Measurements from ENCODE around the gene SWT1. TPM values are rescaled to one million over a fixed set of nuclear protein-coding genes. Genes with fewer than 3 reads are reported as not detected.

SWT1 gene
- total and polyA plus RNA-seq, 4 experiments from 2014 or later, result 5.8 to 10.6 (median 7.8) TPM

DNA sequence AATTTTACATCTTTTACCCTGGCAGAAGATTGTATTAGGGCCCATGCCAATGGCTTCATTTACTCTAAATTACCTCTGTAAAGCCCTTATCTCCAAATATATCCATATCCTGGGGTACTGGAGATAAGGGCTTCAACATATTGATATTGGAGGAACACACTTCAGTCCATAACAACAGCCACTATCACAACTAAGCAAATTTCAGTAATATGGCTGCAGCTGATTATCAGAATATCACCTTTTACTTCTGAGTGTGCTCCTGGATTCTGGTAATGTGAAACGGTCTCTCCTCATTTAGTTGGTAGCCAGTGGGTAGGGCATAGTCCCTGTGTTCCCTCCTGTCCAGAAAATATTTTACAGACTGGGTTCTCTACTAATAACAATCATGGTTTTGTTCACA, 106.8 kb downstream of the SWT1 start:
- POLR2A ChIA-PET (ENCODE audit: partially characterized antibody), result interaction anchor here (1.7 to 1.9 kb wide), 2 partner anchors 15 to 50 kb away, joined by 4 to 7 read pairs; no protein-coding TSS in a partner anchor
- CTCF ChIA-PET (ENCODE audit: partially characterized antibody), result interaction anchor here (1.3 to 1.5 kb wide), 2 partner anchors 18 to 417 kb away, joined by 3 read pairs; no protein-coding TSS in a partner anchor
- Histone ChIP-seq H3K9me3 (ENCODE audit: control insufficient read depth in 1 of 2, low read length in 2 of 2) (no peaks in the 10 kb centered on the region), H3K27ac (ENCODE audit: low read depth, low read length) (no peak overlapping the region), H3K36me3 (ENCODE audit: insufficient read depth, low read length) (no peaks in the 10 kb centered on the region), H3K4me1 (ENCODE audit: insufficient read depth, low read length) (peaks cover 4% of the 10 kb centered on the region), H3K27me3 (ENCODE audit: insufficient read depth, low read length) (no peaks in the 10 kb centered on the region), H3K4me3 (ENCODE audit: low read length in 2 of 2) (no peak overlapping the region)
- DNase-seq, result no peak
- Mint-ChIP-seq H3K36me3 (peaks cover 6 to 25% of the 10 kb centered on the region in 2 donors), H3K27me3 (no peaks in the 10 kb centered on the region), H3K9me3 (peaks cover 0 to 12% (median 0%) of the 10 kb centered on the region in 8 donors), H3K4me1 (peaks cover 2 to 5% (median 4%) of the 10 kb centered on the region in 4 donors), H3K27ac (peak overlapping the region in 1 of 7 donors; percentile 32), H3K4me3 (no peak overlapping the region)
- intact Hi-C loops (cut with micrococcal nuclease), result no loop called here

DNA sequence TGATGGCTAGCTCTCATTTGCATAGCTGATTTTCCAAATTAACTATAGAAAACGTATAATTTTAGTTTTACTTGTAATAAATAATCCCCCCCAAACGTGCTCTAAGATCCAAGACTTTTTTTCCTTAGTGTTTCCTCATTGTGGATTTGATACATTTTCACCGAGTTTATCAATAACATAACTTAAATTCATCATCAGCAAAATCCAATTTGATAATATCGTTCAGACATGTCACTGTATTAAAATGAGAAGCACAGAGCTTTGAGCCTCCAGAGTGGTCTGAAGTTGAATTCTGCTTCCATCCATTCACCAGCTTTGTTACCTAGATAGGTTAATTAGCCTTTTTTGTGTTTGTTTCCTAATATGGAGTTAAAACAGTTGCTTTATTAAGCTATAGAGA, 108.3 kb downstream of the SWT1 start:
- intact Hi-C loops (cut with micrococcal nuclease), result no loop called here
- DNase-seq, result no peak
- POLR2A ChIA-PET (ENCODE audit: partially characterized antibody), result interaction anchor here (1.5 to 1.9 kb wide), 4 partner anchors 14 to 52 kb away, joined by 4 to 7 read pairs (median 6); partner anchors contain the start of gene IVNS1ABP

DNA sequence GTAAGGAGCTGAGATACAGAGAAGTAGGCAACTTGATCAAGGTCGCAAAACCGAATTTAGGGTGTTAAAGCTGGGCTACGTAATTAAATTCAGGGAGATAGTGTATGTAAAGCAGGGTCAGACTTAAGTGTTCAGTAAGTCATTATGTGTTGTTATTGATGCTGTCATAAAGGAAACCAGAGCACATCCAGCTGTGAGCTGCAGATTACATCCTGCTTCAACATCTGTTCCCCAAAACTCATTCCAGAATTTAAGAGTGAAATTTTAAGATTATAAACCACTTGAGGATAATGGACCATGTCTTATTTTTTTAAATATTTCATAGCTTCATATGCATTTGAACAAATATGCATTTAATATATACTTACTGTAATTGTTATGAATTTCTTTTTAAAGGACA, 110.3 kb downstream of the SWT1 start:
- CTCF ChIA-PET (ENCODE audit: partially characterized antibody), result interaction anchor here (1.1 kb wide), 1 partner anchor 10 kb away, joined by 3 read pairs; no protein-coding TSS in a partner anchor
- Mint-ChIP-seq H3K27ac (no peak overlapping the region), H3K36me3 (peaks cover 2 to 16% of the 10 kb centered on the region in 2 donors), H3K4me1 (no peaks in the 10 kb centered on the region), H3K27me3 (no peaks in the 10 kb centered on the region), H3K9me3 (no peaks in the 10 kb centered on the region), H3K4me3 (no peak overlapping the region)
- no peak for DNase-seq
- no peak overlapping the region for H3K27ac ChIP-seq (ENCODE audit: low read depth, low read length)
- no peaks in the 10 kb centered on the region for H3K4me1 ChIP-seq (ENCODE audit: insufficient read depth, low read length)
- intact Hi-C loops (cut with micrococcal nuclease), result no loop called here
- POLR2A ChIA-PET (ENCODE audit: partially characterized antibody), result interaction anchor here (1.1 to 1.4 kb wide), 3 partner anchors 14 to 413 kb away, joined by 3 to 4 read pairs (median 4); no protein-coding TSS in a partner anchor
- H3K9me3 ChIP-seq (ENCODE audit: control insufficient read depth in 1 of 2, low read length in 2 of 2), result no peaks in the 10 kb centered on the region
- H3K27me3 ChIP-seq (ENCODE audit: insufficient read depth, low read length), result no peaks in the 10 kb centered on the region
- H3K36me3 ChIP-seq (ENCODE audit: insufficient read depth, low read length), result no peaks in the 10 kb centered on the region
- no peak overlapping the region for H3K4me3 ChIP-seq (ENCODE audit: low read length in 2 of 2)

More for the DNA sequence above, 108.3 kb downstream of the SWT1 start:
- H3K27me3 ChIP-seq (ENCODE audit: insufficient read depth, low read length), result no peaks in the 10 kb centered on the region
- no peak overlapping the region for H3K27ac Mint-ChIP-seq
- CTCF ChIA-PET (ENCODE audit: partially characterized antibody), result interaction anchor here (1.3 to 1.5 kb wide), 2 partner anchors 16 to 416 kb away, joined by 3 read pairs; no protein-coding TSS in a partner anchor
- H3K36me3 ChIP-seq (ENCODE audit: insufficient read depth, low read length), result no peaks in the 10 kb centered on the region
- H3K9me3 Mint-ChIP-seq, result peaks cover 0 to 6% (median 0%) of the 10 kb centered on the region in 8 donors
- no peaks in the 10 kb centered on the region for H3K9me3 ChIP-seq (ENCODE audit: control insufficient read depth in 1 of 2, low read length in 2 of 2)
- no peak overlapping the region for H3K27ac ChIP-seq (ENCODE audit: low read depth, low read length)
- H3K4me1 Mint-ChIP-seq, result no peaks in the 10 kb centered on the region
- no peaks in the 10 kb centered on the region for H3K27me3 Mint-ChIP-seq
- H3K4me3 ChIP-seq (ENCODE audit: low read length in 2 of 2), result no peak overlapping the region
- no peak overlapping the region for H3K4me3 Mint-ChIP-seq
- H3K4me1 ChIP-seq (ENCODE audit: insufficient read depth, low read length), result no peaks in the 10 kb centered on the region
- H3K36me3 Mint-ChIP-seq, result peaks cover 4 to 20% of the 10 kb centered on the region in 2 donors

DNA sequence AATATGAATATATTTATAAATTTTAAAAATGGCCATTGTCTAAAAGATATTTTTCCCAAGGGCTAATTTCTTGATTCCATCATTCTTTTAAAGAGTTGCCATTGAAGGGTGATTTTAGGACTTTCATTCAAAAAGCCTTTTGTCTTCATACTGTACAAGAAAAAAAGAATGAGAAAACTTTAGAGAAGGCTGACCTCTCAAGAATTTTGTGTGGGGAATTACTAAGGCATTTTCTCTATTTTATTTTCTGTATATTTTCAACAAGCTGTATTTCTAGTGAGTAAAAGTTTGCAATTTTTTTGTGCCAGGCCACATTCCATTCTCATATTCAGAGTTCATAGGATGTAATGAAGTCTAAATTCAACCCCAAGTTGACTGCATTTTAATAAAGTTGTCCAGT, 110.7 kb downstream of the SWT1 start:
- intact Hi-C loops (cut with micrococcal nuclease), result no loop called here
- Mint-ChIP-seq H3K27me3 (no peaks in the 10 kb centered on the region), H3K9me3 (no peaks in the 10 kb centered on the region), H3K36me3 (peaks cover 2 to 16% of the 10 kb centered on the region in 2 donors), H3K4me1 (no peaks in the 10 kb centered on the region), H3K4me3 (no peak overlapping the region), H3K27ac (no peak overlapping the region)
- Histone ChIP-seq H3K9me3 (ENCODE audit: control insufficient read depth in 1 of 2, low read length in 2 of 2) (no peaks in the 10 kb centered on the region), H3K36me3 (ENCODE audit: insufficient read depth, low read length) (no peaks in the 10 kb centered on the region), H3K4me1 (ENCODE audit: insufficient read depth, low read length) (no peaks in the 10 kb centered on the region), H3K27ac (ENCODE audit: low read depth, low read length) (no peak overlapping the region), H3K4me3 (ENCODE audit: low read length in 2 of 2) (no peak overlapping the region), H3K27me3 (ENCODE audit: insufficient read depth, low read length) (no peaks in the 10 kb centered on the region)
- CTCF ChIA-PET (ENCODE audit: partially characterized antibody), result no interaction called here
- POLR2A ChIA-PET (ENCODE audit: partially characterized antibody), result interaction anchor here (1.1 to 1.4 kb wide), 3 partner anchors 14 to 413 kb away, joined by 3 to 4 read pairs (median 4); no protein-coding TSS in a partner anchor
- no peak for DNase-seq

DNA sequence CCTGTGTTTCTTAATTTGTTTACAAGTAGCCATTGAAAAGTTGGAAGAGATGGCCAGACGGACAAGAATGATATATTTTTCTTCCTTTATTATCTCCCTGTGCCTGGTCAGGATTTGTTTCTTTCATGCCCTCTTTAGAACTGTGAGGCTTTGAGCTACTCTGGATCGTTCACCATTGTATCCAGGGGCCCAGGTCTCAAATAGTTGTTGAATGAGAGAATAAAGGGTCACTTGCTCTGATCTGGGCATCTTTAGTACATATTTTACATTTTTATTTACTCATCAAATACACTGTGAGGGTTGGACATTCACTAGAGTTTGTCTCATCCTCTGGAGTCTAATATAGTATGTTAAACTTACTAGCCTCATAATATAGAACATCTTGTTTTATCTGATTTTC, 111.4 kb downstream of the SWT1 start:
- H3K36me3 ChIP-seq (ENCODE audit: insufficient read depth, low read length), result no peaks in the 10 kb centered on the region
- intact Hi-C loops (cut with micrococcal nuclease), result no loop called here
- Mint-ChIP-seq H3K36me3 (peaks cover 2 to 15% of the 10 kb centered on the region in 2 donors), H3K27ac (no peak overlapping the region), H3K4me3 (no peak overlapping the region), H3K27me3 (no peaks in the 10 kb centered on the region), H3K4me1 (no peaks in the 10 kb centered on the region), H3K9me3 (no peaks in the 10 kb centered on the region)
- no peak for DNase-seq
- ChIA-PET POLR2A (ENCODE audit: partially characterized antibody) (interaction anchor here (0.8 to 1.3 kb wide), 2 partner anchors 13 to 48 kb away, joined by 3 to 4 read pairs; no protein-coding TSS in a partner anchor), CTCF (ENCODE audit: partially characterized antibody) (no interaction called here)
- H3K27ac ChIP-seq (ENCODE audit: low read depth, low read length), result no peak overlapping the region
- H3K4me1 ChIP-seq (ENCODE audit: insufficient read depth, low read length), result no peaks in the 10 kb centered on the region
- no peak overlapping the region for H3K4me3 ChIP-seq (ENCODE audit: low read length in 2 of 2)
- H3K9me3 ChIP-seq (ENCODE audit: control insufficient read depth in 1 of 2, low read length in 2 of 2), result no peaks in the 10 kb centered on the region
- H3K27me3 ChIP-seq (ENCODE audit: insufficient read depth, low read length), result no peaks in the 10 kb centered on the region

DNA sequence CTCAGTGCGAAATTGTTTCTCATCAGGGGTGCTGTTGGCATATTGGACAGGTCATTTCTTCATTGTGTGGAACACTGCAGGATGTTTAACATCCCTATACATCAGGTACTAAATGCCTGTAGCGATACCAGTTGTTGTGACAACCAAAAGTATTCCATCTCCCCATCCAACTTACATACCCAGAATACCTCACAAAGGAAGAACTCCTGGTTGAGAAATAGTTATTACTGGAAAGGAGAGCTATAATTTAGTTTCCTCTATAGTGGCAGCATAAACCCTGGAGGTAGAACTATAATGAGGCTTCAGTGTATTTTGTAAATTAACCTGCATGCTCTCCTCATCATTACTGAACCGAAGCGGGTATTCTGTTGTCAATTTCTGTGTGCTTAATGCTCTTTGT, 115.0 kb downstream of the SWT1 start:
- H3K36me3 ChIP-seq (ENCODE audit: insufficient read depth, low read length), result no peaks in the 10 kb centered on the region
- ChIA-PET POLR2A (ENCODE audit: partially characterized antibody) (interaction anchor here (3.9 kb wide), 1 partner anchor 9 kb away, joined by 16 read pairs; no protein-coding TSS in a partner anchor), CTCF (ENCODE audit: partially characterized antibody) (interaction anchor here (1.1 to 1.8 kb wide), 2 partner anchors 10 to 102 kb away, joined by 3 to 4 read pairs; no protein-coding TSS in a partner anchor)
- Mint-ChIP-seq H3K4me1 (no peaks in the 10 kb centered on the region), H3K27me3 (no peaks in the 10 kb centered on the region), H3K9me3 (no peaks in the 10 kb centered on the region), H3K4me3 (no peak overlapping the region), H3K27ac (no peak overlapping the region), H3K36me3 (peaks cover 2 to 8% of the 10 kb centered on the region in 2 donors)
- no peaks in the 10 kb centered on the region for H3K4me1 ChIP-seq (ENCODE audit: insufficient read depth, low read length)
- intact Hi-C loops (cut with micrococcal nuclease), result no loop called here
- no peaks in the 10 kb centered on the region for H3K9me3 ChIP-seq (ENCODE audit: control insufficient read depth in 1 of 2, low read length in 2 of 2)
- H3K4me3 ChIP-seq (ENCODE audit: low read length in 2 of 2), result no peak overlapping the region
- no peak overlapping the region for H3K27ac ChIP-seq (ENCODE audit: low read depth, low read length)
- no peak for DNase-seq
- H3K27me3 ChIP-seq (ENCODE audit: insufficient read depth, low read length), result no peaks in the 10 kb centered on the region

DNA sequence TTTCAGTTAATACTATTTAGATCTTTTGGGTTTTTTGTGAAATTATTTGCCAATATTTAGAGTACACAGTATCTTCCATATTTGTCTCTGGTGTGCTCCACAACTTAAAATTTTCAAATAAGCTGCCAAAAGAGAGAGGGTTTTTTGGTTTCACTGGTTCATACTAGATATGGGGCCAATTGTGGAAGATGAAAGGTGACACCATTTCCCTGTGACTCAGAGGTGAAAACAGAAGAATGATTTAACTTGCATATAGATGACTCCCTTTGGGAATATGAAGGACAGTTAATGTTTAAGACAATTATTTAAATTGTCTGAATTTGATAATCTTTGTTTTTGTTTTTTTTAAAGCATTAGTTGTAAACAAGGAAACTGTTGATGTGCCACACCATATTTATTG, 122.6 kb downstream of the SWT1 start:
- H3K9me3 ChIP-seq (ENCODE audit: control insufficient read depth in 1 of 2, low read length in 2 of 2), result no peaks in the 10 kb centered on the region
- H3K9me3 Mint-ChIP-seq, result peaks cover 0 to 20% (median 7%) of the 10 kb centered on the region in 8 donors
- intact Hi-C loops (cut with micrococcal nuclease), result no loop called here
- H3K4me3 ChIP-seq (ENCODE audit: low read length in 2 of 2), result no peak overlapping the region
- H3K4me1 ChIP-seq (ENCODE audit: insufficient read depth, low read length), result peaks cover 53% of the 10 kb centered on the region
- H3K4me1 Mint-ChIP-seq, result peaks cover 40 to 62% (median 51%) of the 10 kb centered on the region in 4 donors
- POLR2A ChIA-PET (ENCODE audit: partially characterized antibody), result interaction anchor here (0.9 to 7.8 kb wide), 8 partner anchors 9 to 401 kb away, joined by 3 to 174 read pairs (median 12); partner anchors contain the start of gene IVNS1ABP
- peaks cover 16 to 29% of the 10 kb centered on the region in 2 donors for H3K36me3 Mint-ChIP-seq
- H3K27ac ChIP-seq (ENCODE audit: low read depth, low read length), result no peak overlapping the region
- H3K4me3 Mint-ChIP-seq, result peak overlapping the region in 2 of 8 donors; percentile 46
- CTCF ChIA-PET (ENCODE audit: partially characterized antibody), result interaction anchor here (1.0 to 5.2 kb wide), 5 partner anchors 13 to 401 kb away, joined by 4 to 28 read pairs (median 11); no protein-coding TSS in a partner anchor
- no peaks in the 10 kb centered on the region for H3K27me3 Mint-ChIP-seq
- no peaks in the 10 kb centered on the region for H3K27me3 ChIP-seq (ENCODE audit: insufficient read depth, low read length)
- DNase-seq, result no peak
- H3K36me3 ChIP-seq (ENCODE audit: insufficient read depth, low read length), result no peaks in the 10 kb centered on the region
- H3K27ac Mint-ChIP-seq, result peak overlapping the region; percentile 11 to 96 (median 95)
